GM19328 (cell line): ENCODE data around the gene SCD5.

Source experiments
- ATAC-seq: cut with Tn5 transposase; IDR thresholded peaks from one replicate; pipeline ENCODE4 v1.9.1; 2021; ENCODE audit warnings: mild to moderate bottlenecking, moderate library complexity; ENCODE audit not compliant: unreplicated experiment

Gene SCD5

DNA sequence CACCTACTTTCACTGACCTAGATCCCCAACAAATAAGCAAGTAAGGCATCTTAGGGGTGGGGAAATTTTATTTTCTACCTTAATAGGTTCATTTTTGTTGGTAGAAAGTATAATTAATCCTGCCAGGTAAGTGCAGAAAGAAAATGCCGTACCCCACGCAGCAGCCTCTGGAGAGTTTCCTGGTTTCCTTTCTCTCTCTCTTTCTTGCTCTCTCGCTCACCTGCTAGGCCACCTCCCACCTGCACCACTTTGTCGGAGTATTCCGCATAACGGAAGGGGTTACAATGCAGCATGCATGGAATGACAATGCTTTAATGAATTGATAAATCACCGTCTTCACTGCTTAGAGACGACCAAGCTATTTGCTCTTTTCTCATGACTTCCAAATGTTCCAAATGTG, 101.0 kb downstream of the SCD5 start:
- ATAC-seq = no peak

DNA sequence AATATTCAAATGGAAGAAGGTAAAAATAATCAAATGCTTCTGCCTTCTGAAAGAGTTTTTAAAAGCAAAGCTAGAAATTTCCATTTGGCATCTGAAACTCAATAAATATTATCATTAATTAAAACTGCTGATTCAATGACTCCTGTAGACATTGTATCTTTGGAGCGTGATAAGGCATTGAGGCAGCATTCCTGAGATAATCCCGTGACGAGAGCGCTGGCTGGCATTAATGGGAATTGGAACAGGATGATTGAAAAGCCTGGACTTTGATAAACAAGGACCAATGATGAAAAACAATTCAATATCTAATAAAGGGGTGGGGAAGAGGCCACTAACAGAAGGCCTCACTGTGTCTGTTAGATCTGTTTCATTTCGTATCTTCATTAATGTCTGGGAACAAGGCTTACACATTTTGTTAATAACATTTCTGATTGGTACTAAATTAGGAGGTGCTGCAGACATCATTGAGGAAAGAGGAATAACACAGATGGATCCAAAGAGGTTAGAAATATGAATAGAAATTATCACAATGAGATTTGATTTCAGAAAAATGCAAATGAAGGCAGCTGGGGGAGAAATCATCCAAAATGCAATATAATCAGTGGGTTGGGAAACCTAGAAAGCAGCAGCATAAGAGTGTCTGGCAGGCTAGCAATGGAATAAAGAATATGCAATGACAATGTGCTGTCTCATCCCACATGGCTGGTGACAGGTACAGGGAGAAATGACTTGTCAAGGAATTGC, 102.3 kb downstream of the SCD5 start:
- no peak for ATAC-seq

DNA sequence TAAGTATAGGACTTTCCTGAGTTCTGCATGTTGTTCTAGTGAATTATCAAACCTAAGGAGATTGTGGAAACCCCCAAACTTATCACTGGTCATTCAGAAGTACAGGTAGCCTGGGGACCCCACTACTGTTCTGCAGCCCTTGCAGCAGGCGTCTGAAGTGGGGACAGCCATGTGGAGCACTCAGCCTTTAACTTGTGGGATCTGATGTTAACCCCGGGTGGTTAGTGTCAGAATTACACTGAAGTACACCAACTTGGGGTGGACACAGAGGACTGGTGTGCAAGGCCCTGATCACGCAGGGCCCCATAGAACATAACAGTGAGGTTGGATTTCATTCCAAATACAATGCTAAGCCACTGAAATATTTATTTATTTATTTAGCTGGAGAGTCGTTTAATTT, 103.7 kb downstream of the SCD5 start:
- ATAC-seq = no peak

- ATAC-seq = no peak
These were observed 104.5 kb downstream of the SCD5 start for GRCh38 chr4:82694046-82694445.

DNA sequence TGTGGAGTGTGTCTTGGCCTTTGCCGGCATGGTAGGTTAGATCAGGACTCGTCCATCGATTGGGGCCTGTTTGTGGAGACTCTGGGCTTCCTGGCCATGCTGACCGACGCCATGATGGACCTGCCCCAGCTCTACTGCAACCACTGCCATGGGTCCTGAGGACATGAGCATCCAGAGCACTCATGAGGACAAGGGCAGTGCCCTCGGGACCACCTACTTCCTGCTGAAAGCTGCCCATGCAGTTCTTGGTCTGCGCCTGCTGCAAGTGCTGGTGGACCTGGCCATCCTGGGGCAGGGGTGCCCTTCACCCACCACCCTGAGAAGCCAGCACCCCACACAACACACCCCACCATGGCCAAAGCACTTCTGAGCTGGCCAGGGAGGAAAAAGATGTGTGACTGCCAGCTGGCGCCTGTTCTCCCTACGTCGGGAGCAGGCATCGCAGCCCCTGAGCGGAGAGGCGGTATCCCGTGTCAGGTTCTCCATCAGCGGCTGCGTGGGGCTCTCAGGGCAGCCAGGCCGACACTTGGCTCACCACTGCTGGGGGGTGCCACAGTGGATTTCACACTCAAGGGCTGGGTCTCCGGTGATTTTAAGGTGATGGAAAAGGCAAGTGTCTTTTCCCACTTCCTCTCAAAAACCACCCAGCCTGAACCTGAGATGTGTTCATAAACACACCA, 106.4 kb downstream of the SCD5 start:
- no peak for ATAC-seq

DNA sequence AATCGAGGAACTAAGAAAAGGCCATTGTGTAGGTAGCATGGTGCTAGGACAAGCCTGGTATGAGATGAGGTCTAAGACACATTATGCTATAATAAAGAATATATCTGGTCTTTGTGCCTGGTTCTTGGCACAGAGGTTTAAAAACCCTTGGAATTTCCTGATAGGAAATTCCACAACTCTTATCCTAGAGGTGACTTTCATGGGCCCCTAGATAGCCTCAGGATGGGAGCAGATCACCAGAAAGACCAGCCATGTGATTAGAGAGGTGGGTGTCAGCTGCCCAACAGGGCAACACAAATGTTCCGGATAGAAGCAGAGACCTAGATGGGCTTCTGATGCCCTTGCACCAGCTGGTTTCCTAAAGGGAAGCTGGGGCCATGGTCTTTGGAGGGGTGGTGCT, 107.2 kb downstream of the SCD5 start:
- ATAC-seq = no peak

GRCh38 chr4:82688091-82688795, 110.4 kb downstream of the SCD5 start:
- ATAC-seq = no peak

GRCh38 chr4:82687531-82687930, 111.1 kb downstream of the SCD5 start:
- ATAC-seq = no peak

DNA sequence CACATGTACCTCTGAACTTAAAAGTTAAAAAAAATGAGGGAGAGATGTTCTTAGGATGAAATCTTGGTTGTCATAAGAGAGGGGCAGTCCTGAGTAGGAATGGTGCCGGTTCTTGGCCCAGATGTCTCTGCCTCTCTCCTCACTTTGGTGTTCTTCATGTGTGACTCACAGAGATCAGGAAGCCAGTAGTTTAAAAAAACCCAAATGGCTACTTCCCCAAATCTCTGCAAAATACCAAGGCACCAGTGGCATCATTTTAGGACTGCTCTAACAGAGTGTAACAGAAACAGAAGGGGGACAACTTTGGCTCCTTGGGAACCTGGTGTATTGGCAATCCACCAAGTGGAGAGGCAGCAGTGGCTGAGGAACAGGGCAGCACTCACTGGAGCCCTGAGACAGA, 116.8 kb downstream of the SCD5 start:
- ATAC-seq = no peak

- ATAC-seq = no peak
These were observed 117.8 kb downstream of the SCD5 start for GRCh38 chr4:82680834-82681233.

DNA sequence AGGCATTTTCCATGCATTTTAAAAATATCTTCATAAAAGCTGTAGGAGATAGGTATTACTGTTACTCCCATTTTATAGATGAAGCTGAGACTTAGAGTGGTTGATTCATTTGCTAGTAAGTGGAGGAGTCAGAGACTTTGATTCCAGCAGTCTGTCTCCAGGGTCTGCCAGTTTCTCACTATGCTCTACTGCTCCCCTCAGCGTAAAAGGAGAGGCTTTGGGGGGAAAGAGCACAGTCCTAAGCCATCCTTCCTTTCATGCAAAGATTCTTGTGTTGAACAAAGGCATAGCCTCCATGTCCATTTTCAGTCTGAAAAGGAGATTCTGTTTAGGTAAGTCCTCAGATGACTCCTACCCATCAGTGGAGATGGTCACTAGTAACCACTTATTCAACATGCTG, 119.1 kb downstream of the SCD5 start:
- ATAC-seq = no peak

DNA sequence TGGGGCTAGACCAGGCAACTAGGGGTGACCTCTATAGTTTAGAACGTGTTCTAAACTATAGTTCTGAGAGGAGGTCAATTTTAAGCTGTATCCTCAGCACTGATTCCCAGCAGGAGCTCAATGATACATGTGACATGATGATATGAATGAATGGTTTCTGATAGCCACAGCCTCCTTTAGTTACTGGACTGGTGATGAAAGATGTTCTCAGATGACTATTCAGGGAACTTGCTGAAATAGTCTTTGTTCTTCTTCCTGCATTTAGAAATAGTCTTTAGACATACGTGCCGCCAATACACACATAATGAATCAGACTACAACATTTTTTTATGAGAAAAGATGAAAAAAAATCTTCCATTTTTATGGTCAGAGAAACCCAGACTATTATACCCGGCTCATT, 120.5 kb downstream of the SCD5 start:
- no peak for ATAC-seq

DNA sequence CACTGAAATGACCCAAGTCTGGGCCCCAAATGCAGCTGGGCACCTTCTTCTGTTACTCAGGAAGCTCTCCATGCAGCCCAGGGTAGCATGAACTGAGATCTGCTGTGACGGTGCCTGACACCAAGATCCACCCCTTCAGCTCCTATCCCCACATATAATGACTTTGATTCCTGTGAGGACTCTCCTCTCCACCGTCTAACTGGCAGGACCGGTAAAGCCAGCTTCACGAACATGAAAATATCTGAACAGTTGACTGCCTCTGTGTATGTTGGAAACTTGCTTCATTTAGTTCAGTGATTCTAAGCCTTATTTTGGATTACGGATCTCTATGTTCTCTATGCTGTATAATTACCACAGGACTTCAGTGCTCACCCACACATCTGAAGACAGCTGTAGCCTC, 121.3 kb downstream of the SCD5 start:
- no peak for ATAC-seq

DNA sequence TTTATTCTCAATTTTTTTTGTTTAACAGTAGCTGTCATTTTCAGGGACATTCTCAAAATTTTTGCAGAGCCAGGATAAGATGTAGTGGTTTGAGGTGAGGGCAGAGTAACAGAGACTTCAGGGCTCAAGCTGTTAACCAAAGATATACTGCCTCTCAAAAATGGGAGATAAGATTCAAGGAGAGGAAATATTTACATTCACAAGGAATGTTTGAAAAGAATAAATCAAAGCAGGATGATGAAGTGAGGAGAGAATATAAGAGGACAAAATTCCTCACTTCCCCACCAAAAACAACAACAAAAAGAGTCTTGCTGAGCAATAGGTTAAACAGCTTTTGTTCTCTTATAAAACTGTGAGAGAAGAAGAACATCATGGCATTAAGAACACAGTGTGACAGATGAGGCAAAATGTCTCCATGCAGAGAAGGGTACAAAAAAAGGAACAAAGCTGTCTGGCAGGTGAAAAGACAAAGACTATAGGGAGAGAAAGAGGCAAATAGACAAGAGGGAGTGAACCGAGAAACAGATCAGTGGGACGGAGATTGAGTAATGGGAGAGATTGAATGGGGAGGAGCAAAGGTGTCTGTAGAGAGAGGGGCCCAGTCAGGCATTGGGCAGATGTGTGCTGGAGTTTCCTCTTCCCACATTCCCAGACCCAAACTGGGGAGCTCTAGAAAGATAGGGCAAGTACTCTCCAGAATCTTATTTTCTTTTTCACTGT, 130.7 kb downstream of the SCD5 start:
- no peak for ATAC-seq

DNA sequence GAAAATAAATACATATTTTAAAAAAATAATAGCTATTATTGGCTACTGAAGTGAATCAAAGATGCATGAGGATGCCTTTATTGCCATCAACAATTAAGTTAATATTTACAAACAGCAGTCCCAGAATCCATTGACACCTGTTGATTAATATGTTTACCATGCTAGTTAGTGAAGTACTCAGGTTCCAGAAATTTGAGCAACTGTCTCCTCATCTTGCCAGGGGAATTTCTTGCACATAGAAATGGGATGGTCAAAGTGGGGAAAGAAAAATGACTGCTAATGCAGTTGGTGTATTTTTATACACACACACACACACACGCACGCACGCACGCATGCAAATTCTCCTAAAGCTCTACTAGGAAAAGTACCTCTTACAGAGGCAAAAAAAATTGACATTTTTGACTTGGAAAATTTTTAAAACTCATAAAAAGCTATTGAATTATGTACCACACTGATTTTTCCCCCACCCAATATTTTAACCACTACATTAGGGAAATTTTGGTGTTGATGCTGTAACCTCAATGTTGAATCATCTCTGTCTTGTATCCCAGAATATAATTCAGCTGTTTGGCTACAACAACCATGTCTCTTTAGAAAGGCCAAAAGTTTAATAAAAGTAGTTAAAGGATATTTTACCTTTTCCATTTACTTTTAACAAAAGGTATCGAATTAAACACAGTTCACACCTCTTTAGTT, 131.5 kb downstream of the SCD5 start:
- no peak for ATAC-seq

DNA sequence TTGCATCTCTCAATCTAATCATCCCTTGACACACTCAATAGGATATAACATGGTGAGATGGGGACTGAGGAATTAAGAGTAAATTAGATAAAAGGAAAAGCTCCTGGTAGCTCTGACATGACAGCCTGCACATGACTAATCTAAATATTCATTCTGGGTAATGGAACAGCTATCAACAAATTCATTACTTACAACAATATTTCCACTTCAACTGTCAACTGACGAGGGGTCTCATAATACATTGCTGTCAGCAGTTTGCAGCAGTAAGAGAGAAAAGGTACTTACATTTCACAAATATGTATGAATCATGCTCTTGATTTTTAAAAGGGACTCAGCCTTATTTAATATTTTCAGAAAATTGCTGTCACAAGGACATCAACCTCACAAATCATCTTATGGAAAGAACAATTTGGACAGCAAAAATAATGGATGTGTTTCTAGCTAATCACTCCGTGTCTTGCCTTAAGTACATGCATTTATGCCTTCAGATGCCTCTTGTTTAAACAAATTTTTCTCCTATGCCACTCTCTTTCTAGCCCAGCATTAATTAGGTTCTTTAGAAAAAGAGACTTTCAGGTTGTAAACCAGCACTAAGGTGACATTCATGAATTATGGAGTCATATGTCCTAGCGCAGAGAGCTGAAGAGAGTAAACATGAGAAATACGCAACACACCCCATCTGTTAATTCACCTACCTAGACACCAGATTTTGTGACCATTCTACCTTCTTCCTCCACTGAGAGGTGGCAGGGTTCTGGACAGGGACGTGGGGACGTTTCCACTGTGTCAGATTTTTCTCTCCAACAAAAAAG, 137.2 kb downstream of the SCD5 start:
- ATAC-seq = no peak

- no peak for ATAC-seq
These were observed 146.5 kb downstream of the SCD5 start for GRCh38 chr4:82652062-82652461.

GRCh38 chr4:82650868-82651267, 147.7 kb downstream of the SCD5 start:
- ATAC-seq = no peak

- no peak for ATAC-seq
These were observed 150.2 kb downstream of the SCD5 start for GRCh38 chr4:82648356-82648755.

DNA sequence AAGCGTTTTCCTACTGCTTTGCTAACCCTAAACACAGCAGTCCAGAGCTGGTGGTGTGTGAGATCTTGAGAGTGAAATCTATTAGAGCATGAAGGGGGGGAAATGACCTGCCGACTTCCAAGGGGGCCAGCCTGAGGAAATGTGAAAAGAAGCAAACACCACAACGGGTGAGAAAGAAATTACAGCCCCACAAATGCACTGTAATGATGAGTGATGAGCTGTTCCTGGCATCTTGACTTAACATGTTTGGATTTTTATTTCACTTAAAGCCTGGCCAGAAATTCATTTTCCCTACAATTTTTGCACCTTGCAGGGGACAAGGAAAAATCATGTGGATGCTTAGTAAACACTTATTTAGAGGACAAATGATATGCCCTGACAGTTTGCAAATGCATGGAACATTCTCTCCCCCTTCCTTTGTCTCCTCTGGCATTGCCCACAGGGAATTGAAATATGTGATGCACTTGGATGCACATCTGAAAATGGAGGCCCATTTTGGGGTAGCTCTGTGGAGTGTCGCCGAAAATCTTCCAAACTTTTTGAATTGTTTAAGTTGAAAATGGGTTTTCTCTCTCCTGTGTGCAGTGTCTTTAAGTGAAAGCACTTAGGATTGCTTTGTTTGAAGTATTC, 152.5 kb downstream of the SCD5 start:
- ATAC-seq = no peak
